ENCODE data around the gene KSR2. TPM values are rescaled to one million over a fixed set of nuclear protein-coding genes. Genes with fewer than 3 reads are reported as not detected.

The KSR2 gene
- total RNA-seq, 4 donors from 2014 or later = under 0.01 to 0.06 (median 0.03) TPM

DNA sequence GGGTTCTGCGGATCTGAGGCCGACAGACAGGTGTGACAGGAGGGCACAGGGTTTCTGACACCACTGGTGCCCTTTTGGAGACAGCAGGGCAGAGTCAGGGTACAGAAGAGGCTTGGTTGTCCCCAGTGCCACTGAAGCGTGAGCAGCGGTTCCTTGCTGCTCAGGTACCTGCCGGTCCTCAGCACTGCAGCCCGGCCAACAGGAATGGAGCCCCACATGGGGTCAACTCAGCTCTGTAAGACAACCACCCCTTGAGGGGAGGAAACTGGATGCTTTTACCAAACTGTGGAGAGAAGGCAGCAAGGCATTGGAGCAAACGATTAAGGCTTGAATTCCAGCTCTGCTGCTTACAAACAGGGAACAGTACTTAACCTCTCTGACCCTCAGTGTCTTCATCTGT is 361.0 kb downstream of the KSR2 start:
- intact Hi-C loops (cut with DNase I) = no loop called here
- TF ChIP-seq, protein P1, sequence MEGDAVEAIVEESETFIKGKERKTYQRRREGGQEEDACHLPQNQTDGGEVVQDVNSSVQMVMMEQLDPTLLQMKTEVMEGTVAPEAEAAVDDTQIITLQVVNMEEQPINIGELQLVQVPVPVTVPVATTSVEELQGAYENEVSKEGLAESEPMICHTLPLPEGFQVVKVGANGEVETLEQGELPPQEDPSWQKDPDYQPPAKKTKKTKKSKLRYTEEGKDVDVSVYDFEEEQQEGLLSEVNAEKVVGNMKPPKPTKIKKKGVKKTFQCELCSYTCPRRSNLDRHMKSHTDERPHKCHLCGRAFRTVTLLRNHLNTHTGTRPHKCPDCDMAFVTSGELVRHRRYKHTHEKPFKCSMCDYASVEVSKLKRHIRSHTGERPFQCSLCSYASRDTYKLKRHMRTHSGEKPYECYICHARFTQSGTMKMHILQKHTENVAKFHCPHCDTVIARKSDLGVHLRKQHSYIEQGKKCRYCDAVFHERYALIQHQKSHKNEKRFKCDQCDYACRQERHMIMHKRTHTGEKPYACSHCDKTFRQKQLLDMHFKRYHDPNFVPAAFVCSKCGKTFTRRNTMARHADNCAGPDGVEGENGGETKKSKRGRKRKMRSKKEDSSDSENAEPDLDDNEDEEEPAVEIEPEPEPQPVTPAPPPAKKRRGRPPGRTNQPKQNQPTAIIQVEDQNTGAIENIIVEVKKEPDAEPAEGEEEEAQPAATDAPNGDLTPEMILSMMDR (IDR thresholded peaks at IDR 0.05) = no peak
- no peak for TF ChIP-seq POLR2A (IDR thresholded peaks at IDR 0.05; ENCODE audit: low read depth)
- TF ChIP-seq EP300 (IDR thresholded peaks at IDR 0.05) = no peak
- no peak for TF ChIP-seq POLR2AphosphoS5 (IDR thresholded peaks at IDR 0.05)
- no peaks in the 10 kb centered on the region for H3K36me3 ChIP-seq
- no peaks in the 10 kb centered on the region for H3K4me1 ChIP-seq
- H3K9me3 ChIP-seq = no peaks in the 10 kb centered on the region
- H3K27me3 ChIP-seq = peaks cover 0 to 24% (median 0%) of the 10 kb centered on the region in 4 donors
- no peak overlapping the region for H3K27ac ChIP-seq (replicated peaks in 1 of 4)
- no peak overlapping the region for H3K4me3 ChIP-seq
- no peak for DNase-seq (ENCODE audit: extremely low spot score)
- 79% methylated on average over 6 of the region's 7 CpGs for WGBS

DNA sequence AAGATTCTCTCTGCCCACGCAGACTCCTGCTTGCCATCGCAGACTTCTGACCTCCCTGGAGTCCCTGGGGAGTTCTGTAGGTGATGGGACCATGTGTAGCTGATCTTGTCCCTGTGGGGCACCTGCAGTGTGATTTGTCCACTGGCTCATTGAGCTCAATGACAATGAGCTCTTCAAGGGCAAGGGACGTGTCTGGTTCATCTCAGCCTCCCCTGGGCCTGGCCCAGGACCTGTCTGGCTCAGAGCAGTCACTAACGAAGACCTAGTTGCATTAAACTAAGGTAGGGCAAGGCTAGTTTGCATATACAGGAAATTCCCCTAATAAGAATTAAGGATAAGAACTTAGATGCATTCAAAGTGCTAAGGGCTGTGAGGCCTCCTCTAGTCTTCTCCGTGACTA is 361.8 kb downstream of the KSR2 start:
- Histone ChIP-seq H3K27me3 (peaks cover 0 to 24% (median 0%) of the 10 kb centered on the region in 4 donors), H3K27ac (replicated peaks in 1 of 4) (no peak overlapping the region), H3K4me3 (no peak overlapping the region), H3K36me3 (no peaks in the 10 kb centered on the region), H3K4me1 (no peaks in the 10 kb centered on the region), H3K9me3 (no peaks in the 10 kb centered on the region)
- DNase-seq (ENCODE audit: extremely low spot score) = no peak
- intact Hi-C loops (cut with DNase I) = no loop called here
- TF ChIP-seq, protein P1 (IDR thresholded peaks at IDR 0.05) = no peak
- TF ChIP-seq POLR2AphosphoS5 (IDR thresholded peaks at IDR 0.05) = no peak
- no peak for TF ChIP-seq POLR2A (IDR thresholded peaks at IDR 0.05; ENCODE audit: low read depth)
- TF ChIP-seq EP300 (IDR thresholded peaks at IDR 0.05) = no peak
- WGBS = 52% methylated on average over 5 of the region's 5 CpGs

DNA sequence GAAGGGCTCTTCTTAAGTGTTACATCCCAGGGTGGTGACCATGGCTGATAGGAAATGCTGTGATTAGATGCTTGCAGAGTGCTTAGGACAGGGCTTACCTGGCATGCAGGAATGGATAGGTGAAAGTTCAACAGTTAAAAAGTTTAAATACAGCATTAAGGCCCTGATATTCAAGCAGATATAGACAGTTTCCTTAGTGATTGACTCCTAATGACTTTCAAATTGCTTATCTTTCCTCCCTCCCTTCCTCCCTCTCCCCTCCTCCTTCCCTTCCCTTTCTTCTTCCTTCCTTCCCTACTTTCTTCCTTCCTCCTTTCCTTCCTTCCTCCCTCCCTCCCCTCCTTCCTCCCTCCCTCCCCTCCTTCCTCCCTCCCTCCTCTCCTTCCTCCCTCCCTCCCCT is 362.8 kb downstream of the KSR2 start:
- no peak for DNase-seq (ENCODE audit: extremely low spot score)
- peaks cover 0 to 24% (median 0%) of the 10 kb centered on the region in 4 donors for H3K27me3 ChIP-seq
- TF ChIP-seq EP300 (IDR thresholded peaks at IDR 0.05) (no peak), POLR2AphosphoS5 (IDR thresholded peaks at IDR 0.05) (no peak)
- TF ChIP-seq, protein P1 (IDR thresholded peaks at IDR 0.05) = no peak
- intact Hi-C loops (cut with DNase I) = no loop called here
- no peaks in the 10 kb centered on the region for H3K36me3 ChIP-seq
- no peak overlapping the region for H3K27ac ChIP-seq (replicated peaks in 1 of 4)
- H3K4me3 ChIP-seq = no peak overlapping the region
- H3K4me1 ChIP-seq = no peaks in the 10 kb centered on the region
- H3K9me3 ChIP-seq = no peaks in the 10 kb centered on the region

DNA sequence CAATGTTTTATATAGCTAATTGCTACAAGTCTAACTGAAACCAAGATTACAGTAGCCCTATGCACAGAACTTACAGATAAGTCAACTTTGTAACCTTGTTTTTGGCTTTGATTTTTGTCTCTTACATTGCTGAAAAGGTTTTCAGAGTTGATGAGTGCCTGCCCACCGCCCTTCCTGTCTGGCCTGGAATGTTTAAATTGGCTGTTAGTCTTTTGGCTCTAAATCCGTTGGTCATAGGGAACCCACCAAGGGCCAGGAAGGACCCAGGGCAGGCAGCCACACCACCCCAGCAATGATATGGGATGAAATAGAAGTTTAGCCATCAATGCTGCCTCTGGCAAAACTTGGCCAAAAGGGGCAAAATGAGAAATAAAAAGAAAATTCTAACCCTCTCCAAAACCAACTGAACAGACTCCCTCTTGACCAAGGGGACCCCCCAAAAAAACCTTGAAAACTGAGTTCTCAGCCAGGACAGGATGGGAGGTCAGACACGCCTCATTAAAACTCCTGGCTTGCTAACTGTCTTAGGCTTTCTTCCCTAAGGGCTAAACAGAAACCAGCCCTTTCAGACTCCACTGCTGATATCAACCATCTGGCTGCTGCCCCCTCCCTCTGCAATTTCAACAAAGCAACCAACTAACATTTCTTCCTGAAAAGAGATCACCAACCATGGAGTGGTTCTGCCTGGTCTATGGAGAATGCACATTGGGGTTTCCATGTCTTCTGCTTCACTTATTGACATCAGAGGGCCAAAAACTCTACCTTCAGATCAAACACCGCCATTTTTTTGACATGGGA is 365.3 kb downstream of the KSR2 start:
- Histone ChIP-seq H3K27ac (replicated peaks in 1 of 4) (no peak overlapping the region), H3K4me3 (no peak overlapping the region), H3K9me3 (no peaks in the 10 kb centered on the region), H3K27me3 (peaks cover 0 to 19% (median 0%) of the 10 kb centered on the region in 4 donors), H3K36me3 (no peaks in the 10 kb centered on the region), H3K4me1 (no peaks in the 10 kb centered on the region)
- no peak for DNase-seq (ENCODE audit: extremely low spot score)
- TF ChIP-seq POLR2AphosphoS5 (IDR thresholded peaks at IDR 0.05) (no peak), EP300 (IDR thresholded peaks at IDR 0.05) (no peak), POLR2A (IDR thresholded peaks at IDR 0.05; ENCODE audit: low read depth) (no peak)
- TF ChIP-seq, protein P1 (IDR thresholded peaks at IDR 0.05) = no peak
- WGBS = 54% methylated on average over 3 of the region's 4 CpGs
- intact Hi-C loops (cut with DNase I) = no loop called here

DNA sequence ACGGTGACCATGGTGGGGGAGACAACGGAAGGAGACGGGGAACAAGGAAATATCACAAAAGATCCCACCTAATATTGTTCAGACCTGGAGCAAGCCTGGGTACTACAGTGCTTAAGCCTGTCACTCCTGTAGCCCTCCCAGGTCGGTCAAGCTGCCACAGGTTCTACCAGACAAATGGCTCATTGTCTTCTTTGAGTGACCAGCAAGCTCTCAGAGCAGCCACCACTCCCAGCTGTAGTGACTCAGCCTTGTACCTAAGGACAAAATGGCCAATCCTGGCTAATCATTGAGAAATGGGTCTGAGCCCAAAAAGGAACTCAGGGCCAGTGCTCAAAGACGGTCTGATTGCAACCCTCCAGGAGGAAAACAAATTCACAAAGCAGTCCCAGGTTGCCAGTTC is 368.9 kb downstream of the KSR2 start:
- 70% methylated on average over 5 of the region's 5 CpGs for WGBS
- Histone ChIP-seq H3K9me3 (no peaks in the 10 kb centered on the region), H3K36me3 (no peaks in the 10 kb centered on the region), H3K27ac (replicated peaks in 1 of 4) (no peak overlapping the region), H3K4me1 (no peaks in the 10 kb centered on the region), H3K27me3 (no peaks in the 10 kb centered on the region), H3K4me3 (no peak overlapping the region)
- intact Hi-C loops (cut with DNase I) = no loop called here
- TF ChIP-seq POLR2A (IDR thresholded peaks at IDR 0.05; ENCODE audit: low read depth) (no peak), POLR2AphosphoS5 (IDR thresholded peaks at IDR 0.05) (no peak), EP300 (IDR thresholded peaks at IDR 0.05) (no peak)
- TF ChIP-seq, protein P1 (IDR thresholded peaks at IDR 0.05) = no peak
- no peak for DNase-seq (ENCODE audit: extremely low spot score)
